ENCODE measurements around the gene LPP. TPM values are rescaled to one million over a fixed set of nuclear protein-coding genes. Genes with fewer than 3 reads are reported as not detected.

LPP gene
- total RNA-seq, 1 donor from 2014 or later, result 184 TPM

- TF ChIP-seq, protein P1, sequence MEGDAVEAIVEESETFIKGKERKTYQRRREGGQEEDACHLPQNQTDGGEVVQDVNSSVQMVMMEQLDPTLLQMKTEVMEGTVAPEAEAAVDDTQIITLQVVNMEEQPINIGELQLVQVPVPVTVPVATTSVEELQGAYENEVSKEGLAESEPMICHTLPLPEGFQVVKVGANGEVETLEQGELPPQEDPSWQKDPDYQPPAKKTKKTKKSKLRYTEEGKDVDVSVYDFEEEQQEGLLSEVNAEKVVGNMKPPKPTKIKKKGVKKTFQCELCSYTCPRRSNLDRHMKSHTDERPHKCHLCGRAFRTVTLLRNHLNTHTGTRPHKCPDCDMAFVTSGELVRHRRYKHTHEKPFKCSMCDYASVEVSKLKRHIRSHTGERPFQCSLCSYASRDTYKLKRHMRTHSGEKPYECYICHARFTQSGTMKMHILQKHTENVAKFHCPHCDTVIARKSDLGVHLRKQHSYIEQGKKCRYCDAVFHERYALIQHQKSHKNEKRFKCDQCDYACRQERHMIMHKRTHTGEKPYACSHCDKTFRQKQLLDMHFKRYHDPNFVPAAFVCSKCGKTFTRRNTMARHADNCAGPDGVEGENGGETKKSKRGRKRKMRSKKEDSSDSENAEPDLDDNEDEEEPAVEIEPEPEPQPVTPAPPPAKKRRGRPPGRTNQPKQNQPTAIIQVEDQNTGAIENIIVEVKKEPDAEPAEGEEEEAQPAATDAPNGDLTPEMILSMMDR (IDR thresholded peaks at IDR 0.05), result no peak
- DNase-seq (ENCODE audit: extremely low spot score, unreplicated experiment), result no peak
- Mint-ChIP-seq H3K27me3 (ENCODE audit: unreplicated experiment) (no peaks in the 10 kb centered on the region), H3K4me1 (ENCODE audit: unreplicated experiment) (peaks cover 34% of the 10 kb centered on the region), H3K4me3 (ENCODE audit: unreplicated experiment) (no peak overlapping the region), H3K36me3 (ENCODE audit: unreplicated experiment) (peaks cover 5% of the 10 kb centered on the region), H3K9me3 (ENCODE audit: unreplicated experiment) (no peaks in the 10 kb centered on the region), H3K27ac (ENCODE audit: unreplicated experiment) (no peak overlapping the region)
These were observed 385.1 kb downstream of the LPP start for GRCh38 chr3:188539037-188539436.

DNA sequence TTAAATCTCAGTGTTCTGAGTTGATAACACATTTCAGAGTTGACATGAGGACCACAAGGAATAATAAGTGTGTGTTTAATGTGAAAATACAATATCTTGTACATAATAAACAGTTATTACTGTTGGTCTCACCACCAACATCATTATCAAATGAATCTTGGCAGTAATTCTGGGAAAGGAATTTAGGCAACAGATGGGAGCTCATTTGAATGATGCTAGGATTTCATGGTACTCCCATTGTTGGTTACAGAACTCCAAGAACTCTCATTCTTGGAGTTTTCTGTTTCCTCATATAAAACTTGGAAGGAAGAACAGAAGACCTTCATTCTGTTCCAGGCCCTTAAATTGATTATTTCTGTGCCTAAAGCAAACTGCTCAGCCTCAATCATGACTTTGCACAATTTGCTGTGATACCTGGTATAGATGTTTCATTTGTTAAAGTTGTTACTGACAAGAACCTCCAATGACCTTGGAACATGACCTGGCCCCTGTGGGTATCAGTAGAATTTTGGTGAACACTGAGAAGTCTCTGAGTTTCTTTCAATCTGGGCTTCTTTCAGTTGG is 385.8 kb downstream of the LPP start:
- H3K4me1 Mint-ChIP-seq (ENCODE audit: unreplicated experiment), result peaks cover 27% of the 10 kb centered on the region
- TF ChIP-seq, protein P1 (IDR thresholded peaks at IDR 0.05), result no peak
- no peak overlapping the region for H3K4me3 Mint-ChIP-seq (ENCODE audit: unreplicated experiment)
- no peaks in the 10 kb centered on the region for H3K9me3 Mint-ChIP-seq (ENCODE audit: unreplicated experiment)
- DNase-seq (ENCODE audit: extremely low spot score, unreplicated experiment), result no peak
- H3K27ac Mint-ChIP-seq (ENCODE audit: unreplicated experiment), result no peak overlapping the region
- H3K36me3 Mint-ChIP-seq (ENCODE audit: unreplicated experiment), result peaks cover 5% of the 10 kb centered on the region
- no peaks in the 10 kb centered on the region for H3K27me3 Mint-ChIP-seq (ENCODE audit: unreplicated experiment)

- peaks cover 4% of the 10 kb centered on the region for H3K36me3 Mint-ChIP-seq (ENCODE audit: unreplicated experiment)
These were observed 388.2 kb downstream of the LPP start for GRCh38 chr3:188542196-188542595.

GRCh38 chr3:188544012-188544411 is 390.1 kb downstream of the LPP start:
- Mint-ChIP-seq H3K4me3 (ENCODE audit: unreplicated experiment) (no peak overlapping the region), H3K9me3 (ENCODE audit: unreplicated experiment) (no peaks in the 10 kb centered on the region), H3K4me1 (ENCODE audit: unreplicated experiment) (peaks cover 37% of the 10 kb centered on the region), H3K27me3 (ENCODE audit: unreplicated experiment) (no peaks in the 10 kb centered on the region), H3K27ac (ENCODE audit: unreplicated experiment) (no peak overlapping the region), H3K36me3 (ENCODE audit: unreplicated experiment) (peaks cover 8% of the 10 kb centered on the region)
- TF ChIP-seq, protein P1 (IDR thresholded peaks at IDR 0.05), result no peak
- no peak for DNase-seq (ENCODE audit: extremely low spot score, unreplicated experiment)

More at GRCh38 chr3:188542196-188542595, 388.2 kb downstream of the LPP start:
- peaks cover 32% of the 10 kb centered on the region for H3K4me1 Mint-ChIP-seq (ENCODE audit: unreplicated experiment)
- peak overlapping the region; percentile 58 for H3K27ac Mint-ChIP-seq (ENCODE audit: unreplicated experiment)
- TF ChIP-seq, protein P1 (IDR thresholded peaks at IDR 0.05), result no peak
- no peak overlapping the region for H3K4me3 Mint-ChIP-seq (ENCODE audit: unreplicated experiment)
- no peaks in the 10 kb centered on the region for H3K9me3 Mint-ChIP-seq (ENCODE audit: unreplicated experiment)
- H3K27me3 Mint-ChIP-seq (ENCODE audit: unreplicated experiment), result no peaks in the 10 kb centered on the region
- DNase-seq (ENCODE audit: extremely low spot score, unreplicated experiment), result no peak

DNA sequence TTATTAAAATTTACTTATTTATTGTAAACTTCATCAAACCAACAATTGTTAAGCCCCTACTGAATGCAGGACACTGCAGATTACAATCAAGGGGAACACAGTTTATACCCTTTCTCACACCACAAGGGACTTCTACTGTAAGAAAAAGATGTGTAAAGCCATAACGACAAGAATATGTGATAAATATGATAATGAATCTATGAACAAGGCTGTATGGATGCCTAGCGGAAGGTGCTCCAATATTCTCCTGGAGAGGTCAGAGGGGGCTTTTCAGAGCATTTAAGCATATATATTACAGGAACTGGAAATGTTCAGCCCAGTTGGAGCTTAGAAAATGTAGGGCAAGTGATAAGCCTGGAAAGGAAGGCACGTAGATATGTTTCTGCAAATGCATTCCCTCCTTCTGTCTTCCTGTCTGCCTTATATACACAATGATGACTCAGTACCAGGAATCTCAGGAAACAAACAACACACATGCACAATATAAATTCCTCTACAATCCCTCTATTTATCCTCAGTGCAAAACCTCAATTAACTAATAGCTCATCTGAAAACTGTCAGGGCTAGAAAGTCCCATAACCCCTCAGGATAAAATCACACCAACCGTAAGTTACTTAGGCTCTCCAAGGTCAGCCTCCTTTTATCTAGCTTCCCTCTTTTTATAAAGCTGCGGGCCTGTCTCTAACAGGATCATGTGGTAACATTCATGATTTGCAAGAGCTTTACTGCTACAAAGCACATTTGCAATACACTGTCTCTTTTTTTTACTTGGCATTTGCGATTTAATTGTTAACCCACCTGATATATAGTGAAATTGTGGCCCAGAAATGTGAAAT is 393.1 kb downstream of the LPP start:
- Mint-ChIP-seq H3K4me1 (ENCODE audit: unreplicated experiment) (peaks cover 28% of the 10 kb centered on the region), H3K9me3 (ENCODE audit: unreplicated experiment) (no peaks in the 10 kb centered on the region), H3K27me3 (ENCODE audit: unreplicated experiment) (no peaks in the 10 kb centered on the region), H3K4me3 (ENCODE audit: unreplicated experiment) (no peak overlapping the region), H3K36me3 (ENCODE audit: unreplicated experiment) (peaks cover 7% of the 10 kb centered on the region), H3K27ac (ENCODE audit: unreplicated experiment) (no peak overlapping the region)
- TF ChIP-seq, protein P1 (IDR thresholded peaks at IDR 0.05), result no peak
- DNase-seq (ENCODE audit: extremely low spot score, unreplicated experiment), result no peak

All from osteocyte (in vitro differentiated cells).